MG63 (cell line): ENCODE measurements around the gene PDIK1L. TPM values are rescaled to one million over a fixed set of nuclear protein-coding genes. Genes with fewer than 3 reads are reported as not detected.

Source experiments
- DNase-seq: peaks from one replicate; pipeline ENCODE4 v3.0.0-alpha.2; 2020
- H3K27me3 ChIP-seq: fragments of 250-450 bp; sonication (Bioruptor Pico); 2 replicates; pipeline ENCODE4 v1.5.1; 2020; ENCODE audit warnings: mild to moderate bottlenecking, moderate library complexity
- H3K36me3 ChIP-seq: fragments of 250-450 bp; sonication (Bioruptor Pico); 2 replicates; pipeline ENCODE4 v1.5.1; 2020; ENCODE audit warnings: mild to moderate bottlenecking, moderate library complexity
- H3K4me3 ChIP-seq: fragments of 250-450 bp; sonication (Bioruptor Pico); 2 replicates; pipeline ENCODE4 v1.5.1; 2020; ENCODE audit warnings: mild to moderate bottlenecking, moderate library complexity
- H3K9me3 ChIP-seq: fragments of 250-450 bp; sonication (Bioruptor Pico); 2 replicates; pipeline ENCODE4 v1.5.1; 2020; ENCODE audit warnings: mild to moderate bottlenecking, moderate library complexity
- total RNA-seq: library from RNA; depleted of rRNA; stranded (reverse); fragments of >200 nt; shearing (Covaris generic); gene quantifications from 2 replicates; pipeline ENCODE4 v1.2.3, GENCODE V29; 2014; ENCODE audit warnings: low replicate concordance

The PDIK1L gene
- total RNA-seq, 1 experiment from 2014 or later: 2.4 TPM

- H3K27me3 ChIP-seq: no peaks in the 10 kb centered on the region
- H3K4me3 ChIP-seq: no peak overlapping the region
- no peaks in the 10 kb centered on the region for H3K9me3 ChIP-seq
- no peak for DNase-seq
- H3K36me3 ChIP-seq: no peaks in the 10 kb centered on the region
Observed at GRCh38 chr1:26129778-26130177, 18.2 kb downstream of the PDIK1L start.

- Histone ChIP-seq H3K9me3 (0 out of 2 replicates have a peak, but pooled peaks cover 2% of the 10 kb centered on the region), H3K36me3 (no peaks in the 10 kb centered on the region), H3K4me3 (no peak overlapping the region), H3K27me3 (no peaks in the 10 kb centered on the region)
- DNase-seq: no peak
Observed at GRCh38 chr1:26130695-26131094, 19.1 kb downstream of the PDIK1L start.

- H3K36me3 ChIP-seq: no peaks in the 10 kb centered on the region
- no peak overlapping the region for H3K4me3 ChIP-seq
- DNase-seq: no peak
- 0 out of 2 replicates have a peak, but pooled peaks cover 2% of the 10 kb centered on the region for H3K9me3 ChIP-seq
- H3K27me3 ChIP-seq: no peaks in the 10 kb centered on the region
Observed at GRCh38 chr1:26132128-26132833, 20.7 kb downstream of the PDIK1L start.

GRCh38 chr1:26132834-26133167 lies 21.2 kb downstream of the PDIK1L start:
- Histone ChIP-seq H3K36me3 (no peaks in the 10 kb centered on the region), H3K27me3 (no peaks in the 10 kb centered on the region), H3K4me3 (no peak overlapping the region), H3K9me3 (0 out of 2 replicates have a peak, but pooled peaks cover 2% of the 10 kb centered on the region)
- no peak for DNase-seq

- no peak overlapping the region for H3K4me3 ChIP-seq
- H3K36me3 ChIP-seq: no peaks in the 10 kb centered on the region
- no peaks in the 10 kb centered on the region for H3K27me3 ChIP-seq
- no peak for DNase-seq
- 0 out of 2 replicates have a peak, but pooled peaks cover 2% of the 10 kb centered on the region for H3K9me3 ChIP-seq
Observed at GRCh38 chr1:26134466-26134865, 22.8 kb downstream of the PDIK1L start.

- DNase-seq: no peak
- Histone ChIP-seq H3K9me3 (0 out of 2 replicates have a peak, but pooled peaks cover 2% of the 10 kb centered on the region), H3K27me3 (no peaks in the 10 kb centered on the region)
Observed at GRCh38 chr1:26138974-26139558, 27.4 kb downstream of the PDIK1L start.

GRCh38 chr1:26142159-26142558 lies 30.5 kb downstream of the PDIK1L start:
- H3K27me3 ChIP-seq: no peaks in the 10 kb centered on the region
- H3K4me3 ChIP-seq: no peak overlapping the region
- DNase-seq: peak; percentile 20
- no peaks in the 10 kb centered on the region for H3K9me3 ChIP-seq
- H3K36me3 ChIP-seq: no peaks in the 10 kb centered on the region

More at GRCh38 chr1:26138974-26139558, 27.4 kb downstream of the PDIK1L start:
- no peak overlapping the region for H3K4me3 ChIP-seq
- H3K36me3 ChIP-seq: no peaks in the 10 kb centered on the region

- H3K27me3 ChIP-seq: no peaks in the 10 kb centered on the region
- no peaks in the 10 kb centered on the region for H3K9me3 ChIP-seq
- H3K4me3 ChIP-seq: no peak overlapping the region
- no peaks in the 10 kb centered on the region for H3K36me3 ChIP-seq
- peak; percentile 52 for DNase-seq
Observed at GRCh38 chr1:26145041-26145959, 33.7 kb downstream of the PDIK1L start.

GRCh38 chr1:26145960-26146294 lies 34.3 kb downstream of the PDIK1L start:
- DNase-seq: no peak
- Histone ChIP-seq H3K9me3 (no peaks in the 10 kb centered on the region), H3K36me3 (no peaks in the 10 kb centered on the region), H3K4me3 (no peak overlapping the region), H3K27me3 (no peaks in the 10 kb centered on the region; the same call in 1 of the 2 replicates)

GRCh38 chr1:26148887-26149286 lies 37.3 kb downstream of the PDIK1L start:
- no peak for DNase-seq
- Histone ChIP-seq H3K9me3 (no peaks in the 10 kb centered on the region), H3K36me3 (no peaks in the 10 kb centered on the region), H3K27me3 (no peaks in the 10 kb centered on the region; the same call in 1 of the 2 replicates), H3K4me3 (no peak overlapping the region)

GRCh38 chr1:26153966-26154532 lies 42.4 kb downstream of the PDIK1L start:
- no peaks in the 10 kb centered on the region for H3K9me3 ChIP-seq
- no peak for DNase-seq
- no peaks in the 10 kb centered on the region for H3K36me3 ChIP-seq
- no peaks in the 10 kb centered on the region; the same call in 1 of the 2 replicates for H3K27me3 ChIP-seq
- H3K4me3 ChIP-seq: no peak overlapping the region

- no peak for DNase-seq
- no peak overlapping the region for H3K4me3 ChIP-seq
- H3K36me3 ChIP-seq: no peaks in the 10 kb centered on the region
- H3K9me3 ChIP-seq: no peaks in the 10 kb centered on the region
- H3K27me3 ChIP-seq: no peaks in the 10 kb centered on the region; the same call in 1 of the 2 replicates
Observed at GRCh38 chr1:26154750-26155149, 43.1 kb downstream of the PDIK1L start.

GRCh38 chr1:26155370-26156284 lies 44.0 kb downstream of the PDIK1L start:
- no peak for DNase-seq
- Histone ChIP-seq H3K36me3 (no peaks in the 10 kb centered on the region), H3K9me3 (no peaks in the 10 kb centered on the region), H3K27me3 (no peaks in the 10 kb centered on the region; the same call in 1 of the 2 replicates), H3K4me3 (no peak overlapping the region)

GRCh38 chr1:26156285-26157038 lies 44.8 kb downstream of the PDIK1L start:
- no peak for DNase-seq
- Histone ChIP-seq H3K27me3 (no peaks in the 10 kb centered on the region; the same call in 1 of the 2 replicates), H3K4me3 (no peak overlapping the region), H3K36me3 (no peaks in the 10 kb centered on the region), H3K9me3 (no peaks in the 10 kb centered on the region)

GRCh38 chr1:26158271-26158907 lies 46.8 kb downstream of the PDIK1L start:
- no peaks in the 10 kb centered on the region for H3K27me3 ChIP-seq

More at GRCh38 chr1:26158271-26158907, 46.8 kb downstream of the PDIK1L start:
- no peaks in the 10 kb centered on the region for H3K9me3 ChIP-seq
- H3K36me3 ChIP-seq: no peaks in the 10 kb centered on the region
- no peak overlapping the region for H3K4me3 ChIP-seq
- DNase-seq: no peak
